C4-2B (cell line): ENCODE measurements around the gene TMEM270.

ENCODE experiments used
- H3K27ac ChIP-seq: fragments of 450-650 bp; 2 replicates; pipeline ENCODE4 v1.5.1; 2017
- ZFX ChIP-seq: fragments of 450-650 bp; IDR thresholded peaks from 2 replicates; pipeline ENCODE4 v1.6.1; 2017
- TF ChIP-seq, protein P1 (sequence below): fragments of 450-650 bp; conservative IDR thresholded peaks from 2 replicates; pipeline ENCODE4 v1.5.1; 2017; ENCODE audit warnings: mild to moderate bottlenecking

The TMEM270 gene

DNA sequence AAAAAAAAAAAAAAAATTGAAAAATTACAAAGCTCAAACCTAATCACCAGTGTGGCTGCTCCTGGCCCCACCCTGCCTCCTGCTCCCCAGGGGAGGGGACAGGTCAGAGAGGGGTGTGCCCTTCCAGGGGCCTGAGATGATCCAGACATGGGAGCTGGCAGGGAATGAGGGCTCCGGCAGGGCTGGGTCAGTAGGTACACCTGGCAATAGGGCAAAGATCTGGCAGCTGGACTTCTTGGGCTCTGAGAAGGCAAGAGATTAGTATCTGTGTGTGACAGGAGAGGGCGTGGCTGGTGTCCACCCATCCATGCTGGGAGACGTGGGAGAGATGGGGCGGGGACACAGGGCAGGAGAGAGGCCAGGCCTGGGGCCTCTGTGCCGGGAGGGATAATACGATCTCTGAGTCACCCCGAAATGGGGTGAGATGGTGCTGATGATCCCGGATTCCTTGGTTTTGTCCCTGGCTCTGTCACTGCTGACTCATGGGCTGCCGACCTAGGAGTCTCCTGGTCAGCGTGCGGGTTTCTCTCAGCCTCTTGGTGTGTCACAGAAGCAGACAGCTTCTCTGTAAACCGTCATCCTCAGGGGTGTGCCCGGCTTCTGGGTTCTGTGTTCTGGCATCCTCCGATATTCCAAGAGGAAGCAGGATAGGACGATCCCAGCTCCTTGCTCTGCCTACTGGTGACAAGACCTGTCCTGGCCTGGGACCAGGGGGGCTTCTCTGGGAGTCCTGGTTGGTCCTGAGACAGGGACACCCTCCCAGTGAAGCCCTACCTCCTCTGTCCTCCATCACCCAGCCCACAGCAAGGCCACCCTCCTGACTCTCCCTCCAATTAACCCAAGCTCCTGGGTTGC lies 38.4 kb upstream of the TMEM270 start:
- peak overlapping the region; percentile 66 for H3K27ac ChIP-seq
- TF ChIP-seq ZFX = no peak; the same call in 1 of the 2 replicates
- TF ChIP-seq, protein P1, sequence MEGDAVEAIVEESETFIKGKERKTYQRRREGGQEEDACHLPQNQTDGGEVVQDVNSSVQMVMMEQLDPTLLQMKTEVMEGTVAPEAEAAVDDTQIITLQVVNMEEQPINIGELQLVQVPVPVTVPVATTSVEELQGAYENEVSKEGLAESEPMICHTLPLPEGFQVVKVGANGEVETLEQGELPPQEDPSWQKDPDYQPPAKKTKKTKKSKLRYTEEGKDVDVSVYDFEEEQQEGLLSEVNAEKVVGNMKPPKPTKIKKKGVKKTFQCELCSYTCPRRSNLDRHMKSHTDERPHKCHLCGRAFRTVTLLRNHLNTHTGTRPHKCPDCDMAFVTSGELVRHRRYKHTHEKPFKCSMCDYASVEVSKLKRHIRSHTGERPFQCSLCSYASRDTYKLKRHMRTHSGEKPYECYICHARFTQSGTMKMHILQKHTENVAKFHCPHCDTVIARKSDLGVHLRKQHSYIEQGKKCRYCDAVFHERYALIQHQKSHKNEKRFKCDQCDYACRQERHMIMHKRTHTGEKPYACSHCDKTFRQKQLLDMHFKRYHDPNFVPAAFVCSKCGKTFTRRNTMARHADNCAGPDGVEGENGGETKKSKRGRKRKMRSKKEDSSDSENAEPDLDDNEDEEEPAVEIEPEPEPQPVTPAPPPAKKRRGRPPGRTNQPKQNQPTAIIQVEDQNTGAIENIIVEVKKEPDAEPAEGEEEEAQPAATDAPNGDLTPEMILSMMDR = no peak

DNA sequence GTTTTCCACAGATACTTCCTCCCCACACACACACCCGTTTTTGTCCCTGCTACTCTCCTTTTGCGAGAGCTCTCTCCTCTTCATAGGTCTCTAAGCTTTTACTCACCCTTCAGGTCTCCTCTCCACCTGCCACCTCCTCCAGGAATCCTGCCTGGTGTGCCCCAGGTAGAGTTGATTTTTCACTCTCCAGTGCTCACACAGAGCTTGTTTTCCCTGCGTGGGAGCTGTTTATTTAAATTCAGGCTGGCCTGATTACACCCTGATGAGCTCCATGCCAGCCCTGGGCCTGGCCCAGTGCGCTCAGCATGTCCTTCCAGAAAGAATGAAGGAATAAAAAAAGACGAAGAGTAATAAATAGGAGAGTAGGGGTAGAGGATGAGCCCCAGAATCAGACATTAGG lies 37.7 kb upstream of the TMEM270 start:
- TF ChIP-seq ZFX = no peak
- TF ChIP-seq, protein P1 = no peak
- H3K27ac ChIP-seq = peak overlapping the region; percentile 66

DNA sequence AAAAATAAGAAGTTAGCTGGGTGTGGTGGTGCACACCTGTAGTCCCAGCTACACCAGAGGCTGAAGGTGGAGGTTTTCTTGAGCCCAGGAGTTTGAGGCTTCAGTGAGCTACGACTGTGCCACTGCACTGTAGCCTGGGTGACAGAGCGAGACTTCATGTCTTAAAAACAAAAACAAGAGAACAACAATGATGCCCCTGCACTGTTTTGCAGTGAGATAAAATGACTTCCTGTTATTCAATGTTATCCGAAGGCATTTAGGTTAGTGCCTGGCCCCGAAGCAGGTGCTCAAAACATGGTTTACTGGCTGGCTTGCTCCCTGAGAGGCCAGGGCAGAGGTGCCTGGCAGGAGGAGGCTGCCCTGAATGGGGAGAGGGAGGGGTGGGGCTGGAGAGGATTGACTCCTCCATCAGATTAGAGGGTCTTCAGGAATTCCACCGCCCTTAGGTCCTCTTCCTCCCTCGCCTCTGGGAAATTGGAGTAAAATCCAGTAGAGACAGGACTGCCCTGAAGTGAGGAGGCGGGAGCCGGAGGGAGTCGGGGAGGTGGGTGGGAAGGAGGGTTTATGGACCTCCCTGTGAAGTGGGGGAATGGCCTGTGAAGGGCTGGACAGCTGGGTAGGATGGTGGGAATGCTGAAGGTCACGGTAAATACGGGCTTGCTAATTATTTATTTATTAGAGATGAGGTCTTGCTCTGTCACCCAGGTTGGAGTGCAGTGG lies 36.9 kb upstream of the TMEM270 start:
- TF ChIP-seq, protein P1 = no peak
- no peak for TF ChIP-seq ZFX
- peak overlapping the region; percentile 66 for H3K27ac ChIP-seq

DNA sequence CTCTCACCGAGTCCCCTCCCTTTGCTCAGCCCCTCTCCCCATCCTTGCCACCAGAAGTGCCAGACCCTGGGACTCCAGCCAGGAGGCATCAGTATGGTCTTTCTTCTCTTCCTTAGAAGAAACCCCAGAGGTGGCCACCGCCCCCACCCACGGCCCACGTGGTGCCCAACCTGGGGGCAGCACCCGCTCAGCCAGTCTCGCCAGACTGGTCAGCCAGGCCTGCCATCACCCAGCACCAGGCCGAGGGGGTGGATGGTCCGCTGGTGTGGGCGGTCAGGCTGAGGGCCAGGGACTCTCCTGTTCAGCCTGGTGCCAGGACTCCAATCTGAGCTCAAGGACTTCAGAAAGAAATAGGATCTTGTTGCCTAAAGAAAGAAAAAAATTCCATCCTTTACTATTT lies 36.0 kb upstream of the TMEM270 start:
- TF ChIP-seq, protein P1 = no peak
- TF ChIP-seq ZFX = no peak
- H3K27ac ChIP-seq = peak overlapping the region; percentile 98; the same call in 1 of the 2 replicates

DNA sequence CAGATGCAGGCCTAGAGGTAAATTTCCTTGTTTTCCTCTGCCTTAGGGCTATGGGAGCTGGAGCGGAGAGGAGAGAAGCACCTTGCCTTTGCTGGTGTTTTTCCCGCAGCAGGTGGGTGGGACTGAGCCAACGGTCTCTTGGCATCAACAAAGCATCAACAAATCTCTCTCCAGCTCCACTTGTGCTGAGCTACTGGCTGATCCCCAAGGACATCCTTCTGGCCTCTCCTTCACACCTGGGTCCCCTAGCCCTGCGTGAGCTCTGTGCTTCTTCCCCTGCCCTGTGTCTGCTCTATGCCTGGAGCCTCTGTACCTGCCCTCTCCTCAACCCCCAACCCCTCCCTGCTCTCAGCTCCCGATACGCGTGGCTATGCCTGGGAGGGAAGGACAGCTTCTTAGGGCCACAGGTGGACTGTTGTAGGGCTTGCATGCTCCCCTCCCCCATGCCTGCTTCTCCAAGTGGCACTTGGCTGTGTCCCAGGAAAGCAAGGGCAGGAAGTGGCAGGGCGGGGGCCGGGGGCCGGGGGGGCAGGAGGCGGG lies 33.3 kb upstream of the TMEM270 start:
- peak overlapping the region; percentile 98 for H3K27ac ChIP-seq
- no peak for TF ChIP-seq ZFX
- TF ChIP-seq, protein P1 = no peak

DNA sequence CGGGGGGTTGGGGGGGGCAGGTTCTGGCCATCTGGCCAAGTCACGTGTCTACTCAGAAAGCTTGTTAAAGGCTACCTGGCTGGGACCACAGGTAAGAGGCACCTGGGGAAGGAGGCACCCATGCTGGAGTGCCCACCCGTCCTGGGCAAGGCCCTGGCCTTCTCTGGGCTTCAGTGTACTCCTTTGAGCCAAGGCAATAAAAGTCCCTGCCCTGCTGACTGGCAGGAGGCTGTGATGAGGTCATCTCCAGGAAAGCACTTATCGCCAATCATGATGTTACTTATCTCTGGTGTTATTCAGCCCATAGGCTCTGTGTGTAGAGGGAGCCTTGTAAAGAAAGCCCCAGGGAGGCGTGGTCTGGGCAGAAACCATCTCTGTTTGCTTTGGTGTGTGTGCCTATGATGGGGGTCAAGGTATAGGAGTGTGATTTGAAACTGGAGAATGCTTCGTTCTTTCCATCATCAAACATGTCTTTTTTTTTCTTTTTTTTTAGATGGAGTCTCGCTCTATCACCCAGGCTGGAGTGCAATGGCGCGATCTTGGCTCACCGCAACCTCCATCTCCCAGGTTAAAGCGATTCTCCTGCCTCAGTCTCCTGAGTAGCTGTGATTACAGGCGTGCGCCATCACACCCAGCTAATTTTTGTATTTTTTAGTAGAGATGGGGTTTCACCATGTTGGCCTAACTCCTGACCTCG lies 32.7 kb upstream of the TMEM270 start:
- TF ChIP-seq ZFX = no peak
- TF ChIP-seq, protein P1 = no peak
- H3K27ac ChIP-seq = peak overlapping the region; percentile 98
